DMS53 (cell line): ENCODE results near the gene SLIT3.
A peak's percentile ranks its signal among the peaks of the same experiment; 100 is the strongest.
"Not testable (repeated sequence)": the region's sequence is repeated elsewhere in the genome, so short reads cannot be mapped to it uniquely, and the experiment has no call there.

Source experiments
- DNase-seq: peaks from one replicate; lab custom pipeline; 2025; lab: John Stamatoyannopoulos, UW

SLIT3 gene

DNA sequence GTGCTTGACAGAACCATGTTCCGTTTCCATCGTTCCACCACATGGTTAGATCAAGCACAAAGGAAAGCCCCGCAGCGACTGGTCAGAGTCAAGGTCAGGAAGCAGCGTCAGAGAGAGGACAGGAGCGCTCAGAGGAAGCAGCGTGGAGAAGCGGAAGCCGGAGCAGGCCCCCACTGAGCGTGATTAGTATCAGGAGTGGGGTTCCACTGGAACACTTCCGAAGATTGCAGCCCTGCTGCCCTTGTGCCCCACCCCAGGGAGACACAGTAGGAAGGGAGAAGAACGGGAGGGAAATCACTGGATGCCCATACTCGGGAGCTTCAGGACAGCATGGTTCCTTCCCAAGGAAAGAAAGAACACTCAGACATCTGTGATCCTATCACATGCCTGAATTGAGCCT is 532.8 kb downstream of the SLIT3 start:
- no peak for DNase-seq

- DNase-seq: no peak
Measured at GRCh38 chr5:168766426-168766700, 534.6 kb downstream of the SLIT3 start.

GRCh38 chr5:168765551-168766425 is 535.2 kb downstream of the SLIT3 start:
- no peak for DNase-seq

DNA sequence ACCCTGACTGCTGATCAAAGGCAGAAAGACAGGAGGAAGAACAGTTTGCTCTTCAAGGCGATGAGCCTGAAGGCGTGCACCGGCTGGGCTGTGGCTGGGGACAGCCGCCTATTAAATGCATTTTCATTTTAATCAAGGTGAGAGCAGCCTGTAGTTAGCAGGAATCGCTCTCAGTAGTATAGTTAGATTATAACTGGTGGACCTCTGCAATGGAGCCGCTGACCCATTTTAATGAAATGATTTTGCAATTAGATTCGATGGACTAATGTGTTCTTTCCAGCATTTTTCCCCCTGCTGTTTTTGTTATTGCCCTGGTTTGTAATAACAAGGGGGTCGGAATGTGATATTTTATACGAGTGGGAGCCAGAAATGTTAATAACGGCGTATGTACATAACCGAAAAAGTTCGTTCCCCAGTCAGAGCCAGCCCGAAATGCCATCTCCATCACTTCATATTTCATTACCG is 535.8 kb downstream of the SLIT3 start:
- DNase-seq: no peak

DNA sequence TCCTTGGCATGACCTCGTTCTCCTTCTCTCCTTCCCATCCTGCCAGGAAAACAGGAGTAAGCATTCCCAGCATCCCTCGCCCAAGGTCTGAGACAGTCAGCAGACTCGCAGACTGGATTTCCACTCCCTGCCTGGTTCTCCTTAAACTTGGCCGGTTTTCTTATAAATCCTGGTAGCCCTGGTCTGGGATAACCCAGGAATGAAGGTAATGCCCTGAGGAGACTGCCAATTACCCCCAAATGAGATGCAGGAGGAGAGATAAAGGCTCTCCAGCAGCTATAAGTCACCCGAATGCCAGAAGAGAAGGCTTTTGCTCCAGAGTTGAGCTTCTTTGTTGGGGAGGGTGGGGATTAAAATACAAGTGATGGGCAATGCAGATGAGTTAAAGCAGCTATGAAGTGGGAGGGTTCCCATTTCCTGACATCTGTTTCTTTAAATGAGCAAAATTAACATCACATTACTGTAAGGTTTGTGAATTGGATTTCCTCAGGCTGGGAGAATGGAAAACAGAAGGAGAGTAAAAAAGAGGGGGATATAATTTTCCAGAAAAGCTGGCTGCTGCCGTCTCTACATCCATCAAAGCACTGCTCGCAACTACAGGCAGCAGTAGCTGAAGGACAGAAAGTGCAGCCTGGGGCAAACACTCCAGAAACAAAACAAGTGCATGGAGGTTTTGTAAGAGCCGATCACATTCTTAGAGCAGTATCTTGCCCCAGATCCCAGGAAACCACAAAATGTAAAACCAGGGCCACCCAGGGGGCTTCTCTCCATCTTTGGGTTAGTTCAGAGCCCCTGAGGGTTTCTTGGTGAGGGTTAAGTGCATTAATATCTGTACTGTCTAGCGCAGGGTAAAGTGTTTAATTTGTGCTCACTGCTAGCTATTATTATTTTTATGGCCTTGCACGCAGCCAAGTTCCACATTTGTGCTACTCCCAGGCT is 544.2 kb downstream of the SLIT3 start:
- no peak for DNase-seq

DNA sequence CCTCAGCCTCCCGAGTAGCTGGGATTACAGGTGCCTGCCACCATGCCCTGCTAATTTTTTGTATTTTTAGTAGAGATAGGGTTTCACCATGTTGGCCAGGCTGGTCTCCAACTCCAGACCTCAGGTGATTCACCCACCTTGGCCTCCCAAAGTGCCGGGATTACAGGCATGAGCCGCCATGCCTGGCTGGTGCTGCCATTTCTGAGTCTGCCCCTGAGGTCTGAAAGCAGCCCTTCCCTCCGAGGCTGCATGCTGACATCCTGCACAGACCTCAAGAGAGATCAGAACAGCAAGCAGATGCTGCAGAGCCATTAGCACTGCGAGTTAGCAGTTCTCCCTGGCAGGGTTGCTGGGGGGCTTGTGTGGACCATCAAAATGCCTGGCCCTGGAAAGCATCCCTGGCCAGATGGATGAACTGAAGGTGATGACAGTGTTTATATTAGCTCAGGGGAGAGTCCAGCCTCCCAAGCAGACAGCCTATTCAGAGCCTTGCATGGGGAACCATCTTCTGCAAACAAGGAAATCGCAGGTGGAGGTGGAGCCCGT is 545.3 kb downstream of the SLIT3 start:
- DNase-seq: no peak

DNA sequence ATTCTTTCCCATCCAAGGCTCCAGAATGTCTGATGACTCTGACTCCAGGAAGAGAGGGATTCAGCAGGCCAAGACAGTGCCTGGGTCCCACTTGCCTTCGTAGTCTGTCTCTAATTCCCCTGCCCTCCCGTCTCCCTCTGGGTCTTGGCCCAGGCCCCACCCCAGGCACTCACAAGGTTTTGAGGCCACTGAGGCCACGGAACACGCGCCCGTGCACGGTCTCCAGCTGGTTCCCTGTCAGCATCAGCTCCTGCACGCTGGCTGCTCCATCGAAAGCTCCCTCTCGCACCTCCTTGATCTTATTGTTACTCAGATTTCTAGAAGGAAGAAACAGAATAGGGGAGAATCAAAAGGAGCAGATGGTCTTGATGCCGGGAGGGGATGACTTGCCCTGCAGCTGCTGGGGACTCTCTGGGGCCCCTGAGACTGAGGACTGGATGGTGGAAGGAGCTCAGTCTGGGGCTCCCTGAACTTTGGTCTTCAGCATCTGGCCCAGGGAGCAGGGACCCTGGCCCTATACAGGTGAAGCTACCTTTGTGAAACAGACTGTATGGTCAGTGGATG is 547.2 kb downstream of the SLIT3 start:
- no peak for DNase-seq

- no peak for DNase-seq
Measured at GRCh38 chr5:168752416-168753190, 548.3 kb downstream of the SLIT3 start.

DNA sequence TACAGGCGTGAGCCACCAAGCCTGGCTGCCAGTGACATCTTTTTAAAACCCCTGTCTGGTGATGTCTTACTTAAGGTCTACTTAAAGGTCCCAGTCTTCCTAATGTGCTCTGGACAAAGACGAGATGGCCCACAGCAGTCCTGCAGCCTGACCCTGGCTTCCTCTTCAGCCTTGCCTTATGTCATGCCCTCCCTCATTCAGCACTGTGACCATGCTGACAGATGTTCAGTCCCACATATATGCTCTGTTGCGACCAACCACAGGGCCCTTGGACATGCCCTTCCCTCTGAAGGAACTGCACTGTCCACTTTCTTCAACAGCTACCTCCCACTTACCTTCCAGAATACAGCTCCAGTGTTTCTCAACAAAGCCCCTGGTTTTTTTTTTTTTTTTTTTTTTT is 548.9 kb downstream of the SLIT3 start:
- no peak for DNase-seq

DNA sequence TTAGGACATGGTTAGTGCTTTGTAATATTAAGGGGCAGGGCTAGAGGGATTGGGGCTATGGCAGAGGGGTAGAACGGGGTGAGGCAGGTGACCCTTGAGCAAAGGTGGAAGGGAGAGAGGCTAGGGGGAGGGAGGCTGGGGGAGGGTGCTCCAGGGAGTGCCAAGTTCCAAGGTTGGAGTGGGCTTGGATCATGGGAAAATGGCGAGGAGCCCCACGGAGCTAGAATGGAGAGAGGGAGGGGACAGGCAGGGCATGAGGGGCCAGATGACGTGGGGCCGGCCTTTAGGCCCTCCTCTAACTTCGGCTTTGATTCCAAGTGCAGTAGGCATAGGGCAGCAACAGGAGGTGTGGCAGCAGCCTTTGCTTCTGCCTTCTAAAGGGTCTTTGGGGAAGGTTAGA is 550.0 kb downstream of the SLIT3 start:
- DNase-seq: no peak

DNA sequence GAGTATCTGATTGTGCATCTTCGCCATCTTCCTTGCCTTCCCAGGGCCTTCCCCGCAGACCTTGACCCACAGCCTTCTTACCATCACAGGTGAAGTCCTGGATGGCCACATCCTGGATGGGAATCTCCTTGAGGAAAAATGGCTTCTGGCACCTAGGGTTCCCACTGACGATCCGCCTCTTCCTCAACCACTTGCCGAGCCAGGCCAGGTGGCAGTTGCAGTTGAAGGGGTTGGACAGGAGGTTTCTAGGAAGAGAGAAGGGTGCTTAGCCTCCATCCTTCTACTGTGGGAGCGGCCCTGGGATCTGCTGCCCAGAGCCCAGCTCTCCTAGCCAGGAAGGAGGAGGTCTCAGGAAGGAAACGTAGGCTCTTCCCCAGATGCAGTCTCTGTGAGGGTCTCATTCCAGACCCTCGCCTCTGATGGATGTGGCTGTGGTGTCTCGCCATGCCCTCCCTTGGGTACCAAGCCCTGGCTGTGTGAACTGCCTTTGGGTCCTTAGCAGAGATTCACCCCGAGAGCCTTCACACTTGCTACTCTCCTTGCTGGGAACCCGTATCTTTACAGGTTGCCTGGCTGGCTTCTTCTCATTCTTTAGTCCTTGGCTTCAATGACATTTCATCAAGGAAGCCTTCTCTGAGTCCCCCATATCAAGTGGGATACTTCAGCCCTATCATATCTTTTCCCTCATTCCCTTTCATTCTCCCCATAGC is 551.4 kb downstream of the SLIT3 start:
- no peak for DNase-seq

DNA sequence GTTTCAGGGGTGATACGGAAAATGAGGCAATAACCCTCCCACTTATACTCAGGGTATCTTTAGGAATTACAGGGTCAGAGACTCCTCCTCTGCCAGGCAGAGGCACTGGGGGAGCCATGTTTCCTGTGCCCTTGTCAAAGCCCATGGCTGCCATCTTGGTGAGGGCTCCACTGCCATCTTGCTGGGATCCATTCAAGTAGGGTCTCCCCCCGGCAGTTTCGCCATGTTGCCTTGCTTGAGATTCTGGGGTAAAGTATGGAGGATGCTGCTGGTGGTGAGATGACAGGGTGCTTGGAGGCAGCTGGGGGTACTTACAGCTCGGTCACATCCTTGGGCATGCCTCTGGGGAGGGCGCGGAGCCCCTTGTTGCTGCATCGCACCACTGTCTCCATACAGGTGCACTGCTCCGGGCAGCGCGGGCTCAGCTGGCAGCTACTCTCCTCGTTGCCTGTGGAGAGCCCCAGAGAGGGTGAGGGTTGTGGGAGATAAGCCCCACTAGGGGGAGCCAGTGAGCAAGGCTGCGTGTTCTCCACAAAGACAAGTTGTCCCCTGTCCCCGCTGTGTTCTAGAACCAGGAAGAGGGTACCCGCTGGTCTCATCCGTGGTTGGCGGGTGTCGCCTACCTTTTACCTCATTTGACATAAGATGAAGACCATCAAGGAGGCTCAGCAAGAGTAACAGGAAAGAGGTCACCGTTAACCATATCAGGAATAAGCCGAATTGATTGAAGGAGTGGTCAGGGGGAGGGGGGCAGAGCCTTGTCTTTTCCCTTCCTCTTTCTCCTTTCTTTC is 552.8 kb downstream of the SLIT3 start:
- peak; percentile 65 for DNase-seq

DNA sequence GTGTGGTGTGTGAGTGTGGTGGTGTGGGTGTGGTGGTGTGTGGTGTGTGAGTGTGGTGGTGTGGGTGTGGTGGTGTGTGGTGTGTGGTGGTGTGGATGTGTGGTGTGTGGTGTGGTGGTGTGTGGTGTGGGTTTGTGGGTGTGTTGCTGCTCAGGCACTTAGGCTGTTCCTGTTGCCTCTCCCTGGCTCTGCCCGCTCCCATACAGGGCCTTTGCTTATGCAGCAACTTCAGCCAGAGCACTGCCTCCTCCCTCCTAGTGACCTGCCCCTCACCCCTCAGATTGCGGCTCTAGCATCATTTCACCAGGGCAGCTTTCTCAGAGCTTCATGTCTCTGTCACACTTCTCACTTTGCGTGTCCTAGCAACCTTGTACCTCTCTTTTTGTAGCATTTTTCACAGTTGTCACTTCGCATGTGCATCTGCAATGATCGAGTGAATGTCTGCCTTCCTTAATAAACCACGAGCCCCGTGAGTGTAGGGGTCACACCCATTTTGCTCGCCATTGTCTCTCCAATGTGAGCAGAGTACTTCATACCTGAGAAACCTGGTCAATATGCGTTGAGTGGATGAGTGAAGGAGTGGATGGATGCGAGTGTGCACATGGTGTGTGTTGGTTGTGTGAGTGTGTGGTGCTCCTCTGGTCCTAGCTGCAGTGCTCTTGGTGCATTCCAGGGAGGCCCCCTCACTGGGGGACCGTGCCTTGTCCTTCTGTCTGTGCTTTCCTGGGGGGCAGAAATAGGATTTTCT is 553.9 kb downstream of the SLIT3 start:
- no peak for DNase-seq

DNA sequence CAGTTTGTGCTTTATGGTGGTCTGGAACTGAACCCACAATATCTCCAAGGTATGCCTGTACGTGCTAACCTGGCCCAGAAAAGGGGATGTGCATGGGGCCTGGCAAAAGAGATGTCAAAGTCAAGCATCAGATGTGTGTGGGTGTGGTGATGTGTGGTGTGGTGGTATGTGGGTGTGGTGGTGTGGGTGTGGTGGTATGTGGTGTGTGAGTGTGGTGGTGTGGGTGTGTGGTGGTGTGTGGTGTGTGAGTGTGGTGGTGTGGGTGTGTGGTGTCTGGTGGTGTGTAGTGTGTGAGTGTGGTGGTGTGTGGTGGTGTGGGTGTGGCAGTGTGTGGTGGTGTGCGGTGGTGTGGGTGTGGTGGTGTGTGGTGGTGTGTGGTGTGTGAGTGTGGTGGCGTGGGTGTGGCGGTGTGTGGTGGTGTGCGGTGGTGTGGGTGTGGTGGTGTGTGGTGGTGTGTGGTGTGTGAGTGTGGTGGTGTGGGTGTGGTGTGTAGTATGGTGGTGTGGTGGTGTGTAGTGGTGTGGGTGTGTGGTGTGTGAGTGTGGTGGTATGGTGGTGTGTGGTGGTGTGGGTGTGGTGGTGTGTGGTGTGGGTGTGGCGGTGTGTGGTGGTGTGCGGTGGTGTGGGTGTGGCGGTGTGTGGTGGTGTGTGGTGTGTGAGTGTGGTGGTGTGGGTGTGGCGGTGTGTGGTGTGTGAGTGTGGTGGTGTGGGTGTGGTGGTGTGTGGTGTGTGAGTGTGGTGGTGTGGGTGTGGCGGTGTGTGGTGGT is 554.6 kb downstream of the SLIT3 start:
- not testable (repeated sequence) for DNase-seq

- DNase-seq: no peak
Measured at GRCh38 chr5:168743617-168744016, 557.3 kb downstream of the SLIT3 start.

GRCh38 chr5:168742311-168742710 is 558.6 kb downstream of the SLIT3 start:
- not testable (repeated sequence) for DNase-seq

DNA sequence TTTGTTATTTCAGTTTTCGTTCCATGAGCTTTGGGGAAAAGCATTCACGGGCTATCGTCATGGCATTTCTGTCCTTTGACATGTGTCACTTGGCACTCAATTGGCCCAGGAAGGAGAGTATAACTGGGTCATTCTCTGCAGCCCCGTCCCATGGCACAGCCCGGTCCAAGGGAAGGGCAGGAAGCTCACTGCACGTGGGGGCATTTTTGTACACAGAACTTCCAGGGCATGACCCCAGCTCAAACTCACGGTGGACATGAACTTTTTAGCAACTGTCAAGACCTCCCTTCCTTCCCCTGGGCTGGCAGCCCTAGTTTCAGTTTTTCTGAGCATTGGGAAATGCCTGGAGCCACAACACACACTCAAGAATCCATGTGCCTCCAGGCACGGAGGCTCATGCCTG is 560.1 kb downstream of the SLIT3 start:
- DNase-seq: no peak

- DNase-seq: no peak
Measured at GRCh38 chr5:168740092-168740800, 560.7 kb downstream of the SLIT3 start.
